HG03565 (cell line): Measurements from ENCODE around the gene OTOG.

Source experiments
- ATAC-seq: cut with Tn5 transposase; IDR thresholded peaks from one replicate; pipeline ENCODE4 v1.9.1; 2021; ENCODE audit warnings: mild to moderate bottlenecking, moderate library complexity; ENCODE audit not compliant: unreplicated experiment

OTOG gene

GRCh38 chr11:17517186-17517585, 29.9 kb upstream of the OTOG start:
- ATAC-seq = no peak

GRCh38 chr11:17518366-17518765, 28.7 kb upstream of the OTOG start:
- no peak for ATAC-seq

GRCh38 chr11:17519061-17519885, 27.8 kb upstream of the OTOG start:
- ATAC-seq = no peak

DNA sequence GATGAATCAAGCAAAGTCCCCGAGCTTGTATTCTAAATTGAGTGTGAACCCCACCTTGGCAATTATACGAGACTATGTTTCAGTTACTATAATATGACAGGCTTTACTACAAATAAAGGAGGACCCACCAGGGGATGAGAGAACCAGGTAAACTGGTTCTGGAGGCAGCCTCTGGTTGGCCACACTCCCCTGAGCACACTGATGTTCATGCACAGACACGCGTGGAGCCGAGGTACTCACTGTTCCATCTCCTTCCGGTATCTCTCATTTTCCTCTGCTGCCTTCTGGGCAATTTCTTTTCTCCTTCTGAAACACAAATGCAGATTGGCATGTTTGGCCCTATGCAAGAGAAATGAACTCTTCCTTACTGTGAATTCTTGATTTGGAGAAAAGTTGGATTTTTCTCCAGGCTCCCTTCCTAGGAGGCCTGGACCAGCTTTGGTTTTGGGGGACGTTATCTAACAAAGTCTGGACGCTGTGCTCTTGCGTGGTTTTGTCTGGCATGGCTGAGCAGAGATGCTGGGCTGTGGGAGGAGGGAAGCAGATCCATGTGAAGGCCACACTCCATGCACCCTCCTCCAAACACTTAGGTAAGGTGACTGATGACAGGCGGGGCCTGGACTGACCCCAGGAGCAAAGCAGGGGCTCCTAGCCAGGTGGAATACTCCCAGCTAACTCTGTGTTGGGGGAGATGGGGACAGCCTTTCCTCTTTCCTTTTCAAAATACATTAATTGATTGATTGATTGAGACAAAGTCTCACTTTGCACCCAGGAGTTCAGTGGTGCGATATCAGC, 25.8 kb upstream of the OTOG start:
- ATAC-seq = no peak

DNA sequence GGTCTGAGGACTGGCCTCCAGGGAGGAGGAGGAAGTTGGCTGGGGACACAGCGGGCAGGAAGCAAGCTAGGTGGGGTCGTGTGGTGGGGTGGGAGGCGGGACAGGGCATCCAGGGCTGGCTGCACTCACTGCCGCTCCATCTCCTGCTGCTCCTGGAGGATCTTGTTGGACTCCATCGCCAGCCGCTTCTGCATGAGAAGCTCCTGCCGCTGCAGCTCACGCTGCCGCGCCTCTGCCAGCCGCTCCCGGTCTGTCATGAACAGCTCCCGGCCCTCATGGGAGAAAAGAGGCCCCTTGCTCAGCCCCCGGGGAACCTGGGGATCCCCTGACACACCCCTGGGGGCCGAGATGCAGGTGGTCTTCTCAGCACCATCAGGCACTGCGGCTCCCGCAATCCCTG, 24.4 kb upstream of the OTOG start:
- ATAC-seq = no peak

DNA sequence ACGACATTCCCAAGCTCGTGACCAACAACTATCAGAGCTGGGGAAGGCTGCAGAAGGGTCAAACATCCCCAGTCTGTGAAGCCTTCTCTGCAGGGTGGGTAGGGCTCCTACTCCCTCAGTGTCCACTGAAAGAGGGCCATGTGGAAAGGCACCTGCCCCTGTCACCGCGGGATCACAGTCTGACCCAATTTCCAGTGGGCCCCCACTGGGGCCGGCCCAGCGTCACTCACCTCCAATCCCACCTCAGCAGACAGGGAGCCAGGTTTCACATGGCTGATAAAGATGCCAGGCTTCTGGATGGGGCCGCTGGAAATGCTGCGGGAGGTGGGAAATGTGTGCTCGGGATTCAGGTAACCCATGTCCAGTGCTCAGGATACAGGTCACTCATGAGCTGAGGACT, 22.8 kb upstream of the OTOG start:
- no peak for ATAC-seq

DNA sequence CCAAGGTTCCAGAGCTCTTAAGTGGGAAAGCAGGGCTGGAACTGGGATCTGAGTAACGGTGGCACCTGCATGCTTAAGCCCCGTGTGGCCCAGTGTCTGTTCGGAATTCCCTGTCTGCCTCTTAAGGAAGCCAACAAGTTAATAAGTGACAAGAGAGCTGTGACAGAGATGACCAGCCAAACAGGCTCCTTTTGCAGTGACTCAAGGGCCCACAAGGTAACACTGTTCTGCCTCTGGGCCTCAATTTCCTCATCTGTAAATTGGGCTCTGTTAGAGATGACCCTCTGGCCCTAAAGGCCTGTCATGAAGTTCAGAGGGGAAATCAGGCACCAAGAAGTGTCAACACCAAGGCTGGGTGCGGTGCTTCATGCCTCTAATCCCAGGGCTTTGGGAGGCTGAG, 21.5 kb upstream of the OTOG start:
- ATAC-seq = no peak

DNA sequence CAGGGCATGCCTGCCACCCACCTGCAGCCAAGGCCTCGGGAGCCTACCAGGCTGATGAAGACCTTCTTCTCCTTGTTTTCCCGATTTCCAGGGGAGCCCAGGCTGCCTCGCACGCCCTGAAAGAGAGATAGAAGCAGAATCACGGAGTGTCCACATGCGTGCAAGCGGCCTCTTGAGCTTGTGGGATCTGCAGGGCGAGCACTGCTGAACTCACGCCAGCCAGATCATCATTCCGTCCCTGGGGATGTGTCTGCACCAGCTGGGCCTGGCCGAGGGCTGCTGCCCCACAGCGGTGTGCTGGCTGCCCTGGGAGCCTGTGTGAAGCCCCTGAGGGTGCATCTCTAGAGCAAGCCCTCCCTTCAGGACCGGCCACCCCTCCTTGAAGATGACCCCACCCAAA, 20.7 kb upstream of the OTOG start:
- no peak for ATAC-seq

- no peak for ATAC-seq
Observed at GRCh38 chr11:17526931-17527627, 20.0 kb upstream of the OTOG start.

DNA sequence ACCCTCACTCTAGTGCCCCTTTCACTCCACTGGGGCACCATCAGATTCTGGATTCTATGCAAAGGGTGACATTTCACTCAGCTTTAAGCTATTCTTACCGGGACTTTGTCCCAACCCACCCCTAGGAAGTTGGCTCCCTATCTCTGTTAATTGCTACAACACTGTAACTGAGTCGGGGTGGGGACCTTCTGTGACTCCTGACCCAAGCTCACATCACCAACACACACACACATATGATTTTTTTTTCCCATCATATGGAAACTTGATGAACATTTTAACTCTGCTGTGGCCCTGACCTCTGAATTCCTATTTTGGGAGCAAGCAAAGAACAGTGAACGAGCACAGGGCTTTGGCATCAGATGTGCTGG, 19.4 kb upstream of the OTOG start:
- ATAC-seq = no peak

- no peak for ATAC-seq
Observed at GRCh38 chr11:17528181-17528691, 18.8 kb upstream of the OTOG start.

DNA sequence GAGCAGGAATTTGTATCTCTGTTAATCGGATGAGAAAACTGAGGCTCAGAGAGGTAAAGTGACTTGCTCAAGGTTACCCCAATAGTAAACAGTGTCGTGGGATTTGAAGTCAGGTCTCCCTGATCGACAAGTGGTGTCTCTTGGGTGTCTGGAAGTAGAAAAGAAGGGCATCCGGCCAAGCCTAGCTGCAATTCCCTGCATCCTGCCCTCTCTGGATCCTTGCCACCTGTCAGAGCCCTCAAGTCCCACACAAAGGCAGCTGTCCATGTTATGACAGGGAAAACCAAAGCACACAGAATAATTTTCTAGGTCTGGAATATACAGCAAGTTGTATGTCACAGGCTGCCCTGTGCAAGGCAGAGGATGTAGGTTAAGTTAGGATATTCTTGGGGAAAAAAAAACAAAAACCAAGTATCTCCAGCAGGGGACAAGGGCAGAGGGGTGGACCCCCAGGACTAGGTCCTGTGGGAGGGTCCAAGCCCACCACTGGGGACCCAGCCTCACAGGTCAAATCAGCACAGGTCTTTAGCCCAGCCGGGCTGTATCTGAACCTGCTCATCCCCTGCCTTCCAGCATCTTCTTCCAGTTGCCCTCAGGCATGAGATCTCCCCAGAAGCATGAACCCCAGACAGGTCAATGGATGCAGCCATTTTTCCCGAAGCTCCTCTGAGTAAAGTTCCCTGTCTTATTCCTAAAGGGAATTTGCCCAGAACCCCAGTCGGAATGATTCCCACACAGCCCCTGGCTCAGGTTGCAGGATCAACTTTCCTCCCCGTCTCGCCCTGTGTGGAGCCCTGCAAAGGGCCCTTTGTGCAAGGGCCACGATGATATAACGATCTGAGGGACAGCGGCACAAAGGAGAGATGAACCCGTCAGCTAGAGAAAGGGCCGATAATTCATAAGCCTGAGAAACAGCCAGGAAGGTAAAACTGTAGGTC, 17.9 kb upstream of the OTOG start:
- no peak for ATAC-seq

GRCh38 chr11:17529844-17530185, 17.2 kb upstream of the OTOG start:
- ATAC-seq = no peak

DNA sequence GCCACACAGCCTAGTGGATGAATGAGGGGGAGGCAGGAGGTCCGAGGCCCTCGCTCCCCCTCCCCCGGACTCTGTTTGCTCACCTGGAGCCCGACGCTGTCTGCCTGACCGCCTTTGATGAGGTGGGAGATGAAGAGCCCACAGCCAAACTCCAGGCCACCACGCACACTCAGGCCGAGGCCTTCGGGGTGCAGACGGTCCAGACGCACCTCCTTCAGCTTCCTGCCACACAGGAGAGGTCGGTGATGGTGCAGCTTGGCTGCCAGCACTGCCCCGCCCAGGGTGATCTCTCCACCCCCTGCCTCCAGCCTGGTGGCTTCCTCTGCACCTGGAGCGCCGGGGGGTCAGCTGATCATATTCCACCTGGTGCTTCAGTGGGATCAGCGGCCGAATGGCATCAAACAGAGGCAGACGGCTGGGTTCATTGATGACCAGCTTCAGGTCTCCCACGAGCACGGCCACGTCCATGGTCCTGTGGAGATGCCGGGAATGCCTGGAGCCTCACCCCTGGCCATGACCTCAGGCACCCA, 15.9 kb upstream of the OTOG start:
- no peak for ATAC-seq

GRCh38 chr11:17531636-17532113, 15.4 kb upstream of the OTOG start:
- no peak for ATAC-seq

DNA sequence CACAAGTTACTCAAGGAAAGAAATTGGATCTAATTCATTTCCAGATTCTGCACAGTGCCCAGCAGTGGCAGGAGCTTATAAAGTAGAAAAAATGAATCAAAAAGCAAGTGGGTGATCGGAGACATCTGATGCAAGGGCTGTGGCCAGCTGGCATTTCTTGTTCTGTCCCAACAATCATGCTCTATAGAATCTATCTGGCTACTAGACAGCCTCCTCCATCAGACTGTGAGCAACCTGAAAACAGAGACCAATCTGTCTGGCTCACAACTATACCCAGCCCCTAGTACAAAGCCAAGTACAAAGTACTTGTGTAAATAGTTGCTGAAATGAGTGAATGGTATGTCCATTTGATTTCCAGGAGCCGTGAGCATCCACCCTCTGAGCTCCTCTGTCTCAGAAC, 14.3 kb upstream of the OTOG start:
- no peak for ATAC-seq

DNA sequence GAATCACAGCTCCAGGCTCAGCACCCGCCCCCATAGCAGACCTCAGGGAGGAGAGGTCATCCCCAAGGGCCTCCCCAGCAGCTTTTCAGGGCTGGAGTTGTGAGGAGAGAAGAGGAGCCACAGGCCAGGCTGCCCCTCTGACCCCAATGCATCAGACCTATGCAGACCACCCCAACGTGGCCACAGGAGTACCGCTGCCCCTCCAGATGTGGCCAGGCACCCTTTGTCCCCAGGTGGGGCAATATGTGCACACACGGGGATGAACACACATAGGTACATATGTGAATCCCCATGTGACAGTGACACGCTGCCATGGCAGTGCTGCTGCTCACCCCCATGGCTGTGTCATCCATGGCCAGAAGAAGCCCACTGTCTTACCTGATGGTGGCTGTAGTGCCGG, 13.7 kb upstream of the OTOG start:
- no peak for ATAC-seq

DNA sequence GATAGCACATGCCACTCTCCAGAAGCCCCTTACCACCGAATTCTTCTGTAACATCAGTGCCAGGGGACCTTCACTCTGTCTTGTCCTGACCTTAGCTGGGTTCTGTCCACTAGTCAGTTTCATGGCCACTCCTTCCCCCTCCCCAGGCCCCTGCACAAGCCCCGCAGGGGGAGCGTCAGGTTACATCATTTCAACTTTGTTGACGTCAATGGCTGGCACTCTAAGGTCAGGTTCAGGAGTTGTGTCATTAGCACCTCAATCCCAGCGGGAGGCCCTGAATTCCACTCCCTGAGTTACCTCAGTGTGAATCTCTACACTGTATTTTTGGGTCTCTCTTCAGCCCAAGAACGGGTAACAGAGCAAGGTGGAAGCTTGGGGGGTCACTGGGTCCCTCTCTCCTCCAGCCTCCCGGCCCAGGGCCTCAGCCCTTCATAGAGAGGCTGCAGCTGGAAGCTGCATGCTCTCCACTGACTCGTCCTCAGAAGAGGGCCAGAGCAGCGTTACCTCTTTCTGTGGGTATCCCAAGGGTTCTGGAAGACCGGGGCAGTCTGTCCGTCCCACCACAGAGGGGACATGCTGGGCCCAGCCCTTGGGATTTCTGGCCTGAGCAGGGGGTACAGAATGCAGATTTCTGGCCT, 13.2 kb upstream of the OTOG start:
- ATAC-seq = no peak

GRCh38 chr11:17535488-17535887, 11.6 kb upstream of the OTOG start:
- ATAC-seq = no peak

DNA sequence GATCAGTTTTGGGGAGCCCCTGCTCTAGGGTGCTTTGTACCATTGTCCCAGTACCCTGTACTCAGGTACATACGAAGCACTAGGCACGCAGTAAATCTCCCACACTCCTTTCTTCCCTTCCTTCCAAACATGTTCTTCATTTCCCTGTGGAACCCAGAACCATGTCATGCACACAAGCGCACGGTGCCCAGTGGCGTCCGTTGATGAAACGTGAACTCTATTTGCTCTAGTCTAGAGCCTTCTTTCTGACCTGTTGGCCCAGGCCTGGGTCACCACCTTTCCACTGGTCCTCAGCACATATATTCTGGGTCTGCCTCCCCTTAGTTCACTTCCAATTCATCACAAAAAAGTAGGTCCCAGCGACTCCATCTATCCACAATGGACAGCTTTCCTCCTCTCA, 9.8 kb upstream of the OTOG start:
- no peak for ATAC-seq
